Subcutaneous abdominal adipose tissue (tissue), 5 donors: ENCODE data around the gene GABBR1.
A peak's percentile ranks its signal among the peaks of the same experiment; 100 is the strongest.

ENCODE experiments used
- H3K27ac ChIP-seq: one replicate; pipeline ENCODE4 v1.7.0; 2013; ENCODE audit warnings: low read depth, mild to moderate bottlenecking, inconsistent platforms, low read length, moderate library complexity
- H3K27me3 ChIP-seq, 5 donors: one replicate each; pipeline ENCODE4 v1.7.0; 2013; ENCODE audit warnings: low read length in 5 of 5, inconsistent platforms in 1 of 5; ENCODE audit not compliant: control insufficient read depth in 5 of 5, insufficient read depth in 4 of 5
- H3K36me3 ChIP-seq, 5 donors: one replicate each; pipeline ENCODE4 v1.7.0; 2013; ENCODE audit warnings: low read length in 5 of 5; ENCODE audit not compliant: control insufficient read depth in 5 of 5, insufficient read depth in 5 of 5
- H3K4me1 ChIP-seq, 5 donors: one replicate each; pipeline ENCODE4 v1.7.0; 2013; ENCODE audit warnings: low read length in 5 of 5, mild to moderate bottlenecking in 3 of 5, moderate library complexity in 1 of 5; ENCODE audit not compliant: control insufficient read depth in 5 of 5, insufficient read depth in 5 of 5
- H3K4me3 ChIP-seq, 5 donors: one replicate each; pipeline ENCODE4 v1.7.0; 2013; ENCODE audit warnings: low read length in 5 of 5, low read depth in 1 of 5
- H3K9ac ChIP-seq, 5 donors: one replicate each; pipeline ENCODE4 v1.7.0; 2013; ENCODE audit warnings: low read length in 5 of 5, mild to moderate bottlenecking in 4 of 5, moderate library complexity in 3 of 5
- H3K9me3 ChIP-seq, 5 donors: one replicate each; pipeline ENCODE4 v1.7.0; 2013; ENCODE audit warnings: low read length in 5 of 5; ENCODE audit not compliant: control insufficient read depth in 5 of 5
- donor health status: healthy.
- donor health status: healthy.
- donor health status: healthy.
- donor health status: healthy.
- donor health status: healthy.

The GABBR1 gene

GRCh38 chr6:29558439-29559079 is 74.4 kb downstream of the GABBR1 start:
- Histone ChIP-seq H3K4me1 (peaks cover 0 to 6% (median 6%) of the 10 kb centered on the region in 5 donors), H3K4me3 (no peak overlapping the region), H3K27ac (no peak overlapping the region), H3K9me3 (no peaks in the 10 kb centered on the region), H3K9ac (no peak overlapping the region), H3K36me3 (no peaks in the 10 kb centered on the region), H3K27me3 (peaks cover 5 to 29% (median 21%) of the 10 kb centered on the region in 5 donors)

GRCh38 chr6:29557320-29557719 is 75.7 kb downstream of the GABBR1 start:
- H3K9ac ChIP-seq, result no peak overlapping the region
- peaks cover 0 to 16% (median 15%) of the 10 kb centered on the region in 5 donors for H3K4me1 ChIP-seq
- no peak overlapping the region for H3K4me3 ChIP-seq
- no peak overlapping the region for H3K27ac ChIP-seq
- H3K9me3 ChIP-seq, result no peaks in the 10 kb centered on the region
- peaks cover 5 to 34% (median 21%) of the 10 kb centered on the region in 5 donors for H3K27me3 ChIP-seq
- H3K36me3 ChIP-seq, result no peaks in the 10 kb centered on the region

GRCh38 chr6:29554764-29555163 is 78.2 kb downstream of the GABBR1 start:
- Histone ChIP-seq H3K9me3 (no peaks in the 10 kb centered on the region), H3K27me3 (peaks cover 5 to 34% (median 21%) of the 10 kb centered on the region in 5 donors), H3K4me3 (no peak overlapping the region), H3K4me1 (peaks cover 0 to 16% (median 15%) of the 10 kb centered on the region in 5 donors), H3K36me3 (no peaks in the 10 kb centered on the region), H3K27ac (no peak overlapping the region), H3K9ac (no peak overlapping the region)

GRCh38 chr6:29553268-29554057 is 79.5 kb downstream of the GABBR1 start:
- H3K36me3 ChIP-seq, result no peaks in the 10 kb centered on the region
- peaks cover 5 to 31% (median 21%) of the 10 kb centered on the region in 5 donors for H3K27me3 ChIP-seq
- no peaks in the 10 kb centered on the region for H3K9me3 ChIP-seq
- H3K4me1 ChIP-seq, result peaks cover 0 to 16% (median 15%) of the 10 kb centered on the region in 5 donors
- peak overlapping the region in 1 of 5 donors; percentile 2 for H3K9ac ChIP-seq
- H3K27ac ChIP-seq, result no peak overlapping the region
- peak overlapping the region; percentile 41 to 66 (median 54) for H3K4me3 ChIP-seq

- no peak overlapping the region for H3K27ac ChIP-seq
- H3K9me3 ChIP-seq, result no peaks in the 10 kb centered on the region
- peaks cover 0 to 16% (median 15%) of the 10 kb centered on the region in 5 donors for H3K4me1 ChIP-seq
- H3K27me3 ChIP-seq, result peaks cover 5 to 31% (median 21%) of the 10 kb centered on the region in 5 donors
- no peaks in the 10 kb centered on the region for H3K36me3 ChIP-seq
- H3K4me3 ChIP-seq, result peak overlapping the region; percentile 41 to 66 (median 54)
- H3K9ac ChIP-seq, result peak overlapping the region in 1 of 5 donors; percentile 2
Observed at GRCh38 chr6:29552512-29553051, 80.4 kb downstream of the GABBR1 start.

GRCh38 chr6:29547573-29547972 is 85.4 kb downstream of the GABBR1 start:
- H3K4me1 ChIP-seq, result peaks cover 0 to 2% (median 0%) of the 10 kb centered on the region in 5 donors
- H3K27me3 ChIP-seq, result peaks cover 0 to 2% (median 0%) of the 10 kb centered on the region in 5 donors
- H3K9me3 ChIP-seq, result peaks cover 0 to 3% (median 0%) of the 10 kb centered on the region in 5 donors
- H3K36me3 ChIP-seq, result no peaks in the 10 kb centered on the region
- H3K4me3 ChIP-seq, result no peak overlapping the region
- no peak overlapping the region for H3K9ac ChIP-seq
- no peak overlapping the region for H3K27ac ChIP-seq

- no peak overlapping the region for H3K27ac ChIP-seq
- peaks cover 0 to 3% (median 0%) of the 10 kb centered on the region in 5 donors for H3K27me3 ChIP-seq
Observed at GRCh38 chr6:29537714-29538403, 95.1 kb downstream of the GABBR1 start.

GRCh38 chr6:29532320-29532951 is 100.5 kb downstream of the GABBR1 start:
- Histone ChIP-seq H3K27ac (no peak overlapping the region), H3K27me3 (peaks cover 0 to 3% (median 0%) of the 10 kb centered on the region in 5 donors), H3K9ac (no peak overlapping the region), H3K4me1 (no peaks in the 10 kb centered on the region), H3K9me3 (no peaks in the 10 kb centered on the region), H3K36me3 (no peaks in the 10 kb centered on the region), H3K4me3 (no peak overlapping the region)

More at GRCh38 chr6:29537714-29538403, 95.1 kb downstream of the GABBR1 start:
- Histone ChIP-seq H3K4me1 (no peaks in the 10 kb centered on the region), H3K36me3 (no peaks in the 10 kb centered on the region), H3K9ac (no peak overlapping the region), H3K9me3 (no peaks in the 10 kb centered on the region), H3K4me3 (no peak overlapping the region)

GRCh38 chr6:29531668-29532067 is 101.3 kb downstream of the GABBR1 start:
- H3K4me1 ChIP-seq, result no peaks in the 10 kb centered on the region
- H3K27ac ChIP-seq, result no peak overlapping the region
- H3K4me3 ChIP-seq, result no peak overlapping the region
- no peak overlapping the region for H3K9ac ChIP-seq
- no peaks in the 10 kb centered on the region for H3K36me3 ChIP-seq
- peaks cover 0 to 3% (median 0%) of the 10 kb centered on the region in 5 donors for H3K27me3 ChIP-seq
- H3K9me3 ChIP-seq, result no peaks in the 10 kb centered on the region
